Nephron progenitor cell (in vitro differentiated cells): ENCODE measurements around the gene GPC3.

ENCODE experiments used
- DNase-seq: peaks from one replicate; pipeline ENCODE4 v3.0.0; 2021
- H3K27ac Mint-ChIP-seq: 2 replicates; pipeline ENCODE4 v1.8.0; 2021; ENCODE audit warnings: mild to moderate bottlenecking, moderate library complexity, mixed read lengths
- H3K27me3 Mint-ChIP-seq: 2 replicates; pipeline ENCODE4 v1.8.0; 2021; ENCODE audit warnings: mild to moderate bottlenecking, low read depth, mixed read lengths; ENCODE audit not compliant: poor library complexity
- H3K36me3 Mint-ChIP-seq: 2 replicates; pipeline ENCODE4 v1.8.0; 2021; ENCODE audit warnings: low read depth, mixed read lengths
- H3K4me1 Mint-ChIP-seq: 2 replicates; pipeline ENCODE4 v1.8.0; 2021; ENCODE audit warnings: mixed read lengths
- H3K4me3 Mint-ChIP-seq: 2 replicates; pipeline ENCODE4 v1.8.0; 2021; ENCODE audit warnings: mild to moderate bottlenecking, moderate library complexity, mixed read lengths
- H3K9me3 Mint-ChIP-seq: 2 replicates; pipeline ENCODE4 v1.8.0; 2021; ENCODE audit warnings: mild to moderate bottlenecking, moderate library complexity, mixed read lengths
- CTCF ChIP-seq: fragments of 200-600 bp; sonication (generic); IDR thresholded peaks from 2 replicates; pipeline ENCODE4 v1.5.0; 2021; ENCODE audit warnings: antibody characterized with exemption

Gene GPC3

GRCh38 chrX:133951098-133951497, 34.3 kb downstream of the GPC3 start:
- Mint-ChIP-seq H3K4me1 (peaks cover 18% of the 10 kb centered on the region), H3K27ac (peak overlapping the region; percentile 53), H3K9me3 (peaks cover 20% of the 10 kb centered on the region), H3K36me3 (peaks cover 79% of the 10 kb centered on the region), H3K27me3 (no peaks in the 10 kb centered on the region), H3K4me3 (no peak overlapping the region)
- DNase-seq = no peak
- no peak for TF ChIP-seq CTCF

- Mint-ChIP-seq H3K9me3 (peaks cover 18% of the 10 kb centered on the region), H3K4me3 (no peak overlapping the region), H3K36me3 (peaks cover 78% of the 10 kb centered on the region), H3K27ac (no peak overlapping the region), H3K27me3 (no peaks in the 10 kb centered on the region), H3K4me1 (peaks cover 18% of the 10 kb centered on the region)
- no peak for TF ChIP-seq CTCF
- DNase-seq = no peak
These were observed 35.2 kb downstream of the GPC3 start for GRCh38 chrX:133950214-133950613.

- H3K27ac Mint-ChIP-seq = no peak overlapping the region
- H3K4me3 Mint-ChIP-seq = no peak overlapping the region
- peaks cover 6% of the 10 kb centered on the region for H3K9me3 Mint-ChIP-seq
- H3K36me3 Mint-ChIP-seq = peaks cover 72% of the 10 kb centered on the region
- TF ChIP-seq CTCF = no peak
- peaks cover 23% of the 10 kb centered on the region for H3K4me1 Mint-ChIP-seq
- no peaks in the 10 kb centered on the region for H3K27me3 Mint-ChIP-seq
- no peak for DNase-seq
These were observed 36.5 kb downstream of the GPC3 start for GRCh38 chrX:133948895-133949294.

- peaks cover 63% of the 10 kb centered on the region for H3K36me3 Mint-ChIP-seq
- no peak for TF ChIP-seq CTCF
- no peak for DNase-seq
- no peak overlapping the region for H3K4me3 Mint-ChIP-seq
- H3K9me3 Mint-ChIP-seq = no peaks in the 10 kb centered on the region
- H3K4me1 Mint-ChIP-seq = peaks cover 28% of the 10 kb centered on the region
- peak overlapping the region; percentile 48 for H3K27ac Mint-ChIP-seq
- no peaks in the 10 kb centered on the region for H3K27me3 Mint-ChIP-seq
These were observed 37.4 kb downstream of the GPC3 start for GRCh38 chrX:133947996-133948395.

- TF ChIP-seq CTCF = no peak
- H3K4me3 Mint-ChIP-seq = no peak overlapping the region
- no peaks in the 10 kb centered on the region for H3K27me3 Mint-ChIP-seq
- H3K9me3 Mint-ChIP-seq = no peaks in the 10 kb centered on the region
- DNase-seq = no peak
- peaks cover 55% of the 10 kb centered on the region for H3K36me3 Mint-ChIP-seq
- H3K4me1 Mint-ChIP-seq = peaks cover 28% of the 10 kb centered on the region
- H3K27ac Mint-ChIP-seq = peak overlapping the region; percentile 62
These were observed 38.4 kb downstream of the GPC3 start for GRCh38 chrX:133947022-133947421.

- peaks cover 30% of the 10 kb centered on the region for H3K36me3 Mint-ChIP-seq
- no peaks in the 10 kb centered on the region for H3K27me3 Mint-ChIP-seq
- no peak overlapping the region for H3K4me3 Mint-ChIP-seq
- no peak overlapping the region for H3K27ac Mint-ChIP-seq
- H3K4me1 Mint-ChIP-seq = peaks cover 60% of the 10 kb centered on the region
- H3K9me3 Mint-ChIP-seq = no peaks in the 10 kb centered on the region
- no peak for TF ChIP-seq CTCF
- DNase-seq = no peak
These were observed 41.9 kb downstream of the GPC3 start for GRCh38 chrX:133943507-133943906.
